HuH-7.5 (cell line): ENCODE measurements around the gene GOT1.

Experiments used
- DNase-seq: peaks from one replicate; pipeline ENCODE4 v3.0.0; 2011; ENCODE audit warnings: low spot score

The GOT1 gene

GRCh38 chr10:99358101-99358500 lies 72.3 kb downstream of the GOT1 start:
- DNase-seq: no peak

DNA sequence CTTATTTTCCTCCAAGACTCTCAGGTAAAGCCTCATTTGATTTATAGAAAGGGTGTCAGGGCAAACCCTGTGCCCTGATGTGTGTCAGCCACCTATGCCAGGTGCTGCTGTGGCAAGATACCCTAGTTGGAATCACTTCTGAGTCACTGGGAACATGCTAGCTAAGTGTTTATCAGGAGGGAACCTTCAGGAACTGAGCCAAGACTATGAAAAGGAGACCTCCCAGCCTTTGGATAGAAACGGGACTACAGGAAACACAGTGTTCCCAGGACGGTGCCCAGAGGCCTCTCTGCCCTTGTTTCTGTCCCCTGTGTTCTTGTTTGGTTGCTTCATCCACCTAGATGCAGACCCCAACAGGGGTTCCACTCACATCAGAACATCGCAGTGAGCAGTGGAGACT lies 72.7 kb downstream of the GOT1 start:
- no peak for DNase-seq

DNA sequence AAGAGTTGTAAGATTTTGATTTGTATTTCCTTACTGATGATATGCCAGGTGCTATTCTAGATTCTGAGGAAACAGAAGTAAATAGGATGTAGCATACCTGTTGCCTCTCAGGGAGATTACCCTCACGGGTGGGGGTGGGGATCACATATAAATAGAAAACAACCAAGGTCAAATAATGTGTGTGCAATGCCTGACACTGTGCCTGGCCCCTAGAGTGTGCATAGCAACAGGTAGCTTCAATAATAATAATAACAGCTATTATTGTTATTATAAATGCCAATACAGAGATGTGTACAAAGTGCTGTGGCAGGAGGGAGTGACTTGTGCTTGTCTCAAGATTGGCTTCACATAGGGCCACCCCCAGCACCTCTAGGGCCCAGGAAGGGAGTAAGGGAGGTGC lies 77.2 kb downstream of the GOT1 start:
- no peak for DNase-seq

- DNase-seq: no peak
These were observed 82.8 kb downstream of the GOT1 start for GRCh38 chr10:99347672-99348071.
